GM23338 (cell line): ENCODE measurements around the gene GLRA1. TPM values are rescaled to one million over a fixed set of nuclear protein-coding genes. Genes with fewer than 3 reads are reported as not detected.

Source experiments
- ATAC-seq: fragments of 200-7000 bp; cut with Tn5 transposase; 3 replicates; pipeline ENCODE4 v1.9.1; 2020
- DNase-seq: peaks from one replicate; pipeline ENCODE4 v3.0.0-alpha.2; 2015; ENCODE audit warnings: low spot score
- H2AFZ ChIP-seq: fragments of 200-600 bp; sonication (generic); 2 replicates; pipeline ENCODE4 v1.8.0; 2016; ENCODE audit warnings: antibody characterized with exemption, mild to moderate bottlenecking, moderate library complexity
- H3F3A ChIP-seq: fragments of 200-600 bp; sonication (generic); replicated peaks from 2 replicates; pipeline ENCODE4 v1.8.0; 2017; ENCODE audit warnings: antibody characterized with exemption, mixed run types, low read depth
- H3K27ac ChIP-seq: fragments of 200-600 bp; sonication (generic); 2 replicates; pipeline ENCODE4 v1.6.1; 2016; ENCODE audit warnings: low read depth
- H3K27me3 ChIP-seq: fragments of 200-600 bp; sonication (generic); 2 replicates; pipeline ENCODE4 v1.8.0; 2016; ENCODE audit warnings: mild to moderate bottlenecking, mixed run types, moderate library complexity; ENCODE audit not compliant: insufficient read depth
- H3K36me3 ChIP-seq: fragments of 200-600 bp; sonication (generic); 2 replicates; pipeline ENCODE4 v1.8.0; 2016; ENCODE audit warnings: mild to moderate bottlenecking; ENCODE audit not compliant: insufficient read depth
- H3K4me1 ChIP-seq: fragments of 200-600 bp; sonication (generic); 2 replicates; pipeline ENCODE4 v1.8.0; 2016; ENCODE audit warnings: mild to moderate bottlenecking, moderate library complexity; ENCODE audit not compliant: insufficient read depth
- H3K4me2 ChIP-seq: fragments of 200-600 bp; sonication (generic); 2 replicates; pipeline ENCODE4 v1.7.1; 2017; ENCODE audit warnings: mixed run types
- H3K4me3 ChIP-seq: fragments of 200-600 bp; sonication (generic); 2 replicates; pipeline ENCODE4 v1.6.1; 2016; ENCODE audit warnings: mixed run types
- H3K79me2 ChIP-seq: fragments of 200-600 bp; sonication (generic); replicated peaks from 2 replicates; pipeline ENCODE4 v1.8.0; 2017; ENCODE audit warnings: mild to moderate bottlenecking; ENCODE audit not compliant: insufficient read depth
- H3K9me2 ChIP-seq: fragments of 200-600 bp; sonication (generic); 2 replicates; pipeline ENCODE4 v1.8.0; 2017; ENCODE audit not compliant: insufficient read depth
- H4K20me1 ChIP-seq: fragments of 200-600 bp; sonication (generic); replicated peaks from 2 replicates; pipeline ENCODE4 v1.8.0; 2017; ENCODE audit warnings: mild to moderate bottlenecking; ENCODE audit not compliant: insufficient read depth
- H3K27ac Mint-ChIP-seq: 2 replicates; pipeline ENCODE4 v1.8.0; 2020; ENCODE audit warnings: inconsistent platforms, mild to moderate bottlenecking, moderate library complexity, mixed read lengths
- H3K27me3 Mint-ChIP-seq: 3 replicates; pipeline ENCODE4 v1.8.0; 2022; ENCODE audit warnings: low read depth, mild to moderate bottlenecking, moderate library complexity, mixed read lengths, inconsistent platforms; ENCODE audit not compliant: insufficient read depth, poor library complexity
- H3K36me3 Mint-ChIP-seq: 3 replicates; pipeline ENCODE4 v1.8.0; 2021; ENCODE audit warnings: low read depth, mild to moderate bottlenecking, inconsistent platforms, moderate library complexity, mixed read lengths
- H3K4me1 Mint-ChIP-seq: 3 replicates; pipeline ENCODE4 v1.8.0; 2020; ENCODE audit warnings: mild to moderate bottlenecking, inconsistent platforms, mixed read lengths
- H3K4me3 Mint-ChIP-seq: 3 replicates; pipeline ENCODE4 v1.8.0; 2021; ENCODE audit warnings: moderate library complexity, mild to moderate bottlenecking, inconsistent platforms, mixed read lengths
- H3K9me3 Mint-ChIP-seq: 3 replicates; pipeline ENCODE4 v1.8.0; 2020; ENCODE audit warnings: moderate library complexity, mild to moderate bottlenecking, inconsistent platforms, mixed read lengths
- CREB1 ChIP-seq: fragments of 250-450 bp; sonication (Bioruptor Pico); IDR thresholded peaks from 2 replicates; pipeline ENCODE4 v1.5.0; 2020; ENCODE audit warnings: low read depth, mild to moderate bottlenecking, moderate library complexity
- EZH2 ChIP-seq: fragments of 200-600 bp; sonication (generic); IDR thresholded peaks from one replicate; pipeline ENCODE4 v1.8.0; 2017; ENCODE audit warnings: antibody characterized with exemption, mild to moderate bottlenecking, low read depth; ENCODE audit not compliant: unreplicated experiment
- EZH2phosphoT487 ChIP-seq: fragments of 200-600 bp; sonication (generic); IDR thresholded peaks from one replicate; pipeline ENCODE4 v1.8.1; 2018; ENCODE audit warnings: antibody characterized with exemption; ENCODE audit not compliant: unreplicated experiment
- JUNB ChIP-seq: IDR thresholded peaks from one replicate; pipeline ENCODE4 v1.6.1; 2016; ENCODE audit warnings: antibody characterized with exemption; ENCODE audit not compliant: unreplicated experiment
- NANOG ChIP-seq: IDR thresholded peaks from 2 replicates; pipeline ENCODE4 v1.6.1; 2016; ENCODE audit warnings: antibody characterized with exemption, borderline replicate concordance
- POLR2AphosphoS5 ChIP-seq: IDR thresholded peaks from 2 replicates; pipeline ENCODE4 v1.6.1; 2016; ENCODE audit warnings: antibody characterized with exemption, low read depth
- STAT1 ChIP-seq: IDR thresholded peaks from one replicate; pipeline ENCODE4 v1.6.1; 2016; ENCODE audit warnings: antibody characterized with exemption; ENCODE audit not compliant: unreplicated experiment
- ZNF114 ChIP-seq: fragments of 250-450 bp; sonication (Bioruptor Pico); IDR thresholded peaks from 2 replicates; pipeline ENCODE4 v1.5.0; 2020; ENCODE audit warnings: mild to moderate bottlenecking, moderate library complexity
- ZNF331 ChIP-seq: fragments of 250-450 bp; sonication (Bioruptor Pico); IDR thresholded peaks from 2 replicates; pipeline ENCODE4 v1.5.0; 2020; ENCODE audit warnings: low read depth, mild to moderate bottlenecking, moderate library complexity
- ZNF462 ChIP-seq: fragments of 250-450 bp; sonication (Bioruptor Pico); IDR thresholded peaks from 2 replicates; pipeline ENCODE4 v1.5.0; 2020; ENCODE audit warnings: mild to moderate bottlenecking, moderate library complexity
- polyA plus RNA-seq: library from polyadenylated mRNA; unstranded; fragments of >200 nt; fragmentation: Nextera tagmentation; extraction: Ambion mirVana; gene quantifications from 2 replicates; pipeline ENCODE4 v1.2.1, GENCODE V29; 2016
- total RNA-seq: library from RNA; depleted of rRNA; stranded (reverse); fragments of >200 nt; shearing (Covaris generic); gene quantifications from 2 replicates; pipeline ENCODE4 v1.2.3, GENCODE V29; 2014
- TF ChIP-seq, protein P1 (sequence below): IDR thresholded peaks from one replicate; pipeline ENCODE4 v1.6.1; 2018; ENCODE audit warnings: antibody characterized with exemption; ENCODE audit not compliant: unreplicated experiment
- TF ChIP-seq, protein P2 (sequence below), 2 experiments: fragments of 200-600 bp in 1 of 2; sonication (generic) in 1 of 2; conservative IDR thresholded peaks; 2 replicates each; pipeline versions ENCODE4 v1.5.1 to v1.6.1; 2016 to 2017; ENCODE audit warnings: antibody characterized with exemption in 2 of 2, low read depth in 2 of 2, mild to moderate bottlenecking in 2 of 2, moderate library complexity in 1 of 2
- TF ChIP-seq, protein P3 (sequence below): IDR thresholded peaks from 2 replicates; pipeline ENCODE4 v1.6.1; 2016; ENCODE audit warnings: antibody characterized with exemption

The GLRA1 gene
- total and polyA plus RNA-seq, 2 experiments from 2014 or later: not detected

DNA sequence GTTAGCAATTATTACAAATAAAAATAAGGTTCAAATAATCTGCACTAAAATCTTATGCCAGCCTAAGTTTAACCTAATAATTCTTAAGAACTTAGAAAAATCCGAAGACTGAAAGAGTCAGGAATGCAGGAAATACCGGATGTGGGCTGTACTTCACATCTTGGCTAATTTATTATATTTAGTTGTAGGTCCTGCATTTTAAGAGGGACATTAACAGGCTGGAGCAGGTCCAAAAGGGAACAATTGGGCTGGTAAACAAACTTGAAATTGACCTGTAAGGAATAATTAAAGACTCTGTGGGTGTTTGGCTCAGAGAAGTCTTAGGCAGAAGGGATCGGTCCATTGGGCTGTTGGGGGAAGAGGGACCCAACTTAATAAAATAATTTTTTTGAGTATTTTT is 18.4 kb downstream of the GLRA1 start:
- TF ChIP-seq, protein P1, sequence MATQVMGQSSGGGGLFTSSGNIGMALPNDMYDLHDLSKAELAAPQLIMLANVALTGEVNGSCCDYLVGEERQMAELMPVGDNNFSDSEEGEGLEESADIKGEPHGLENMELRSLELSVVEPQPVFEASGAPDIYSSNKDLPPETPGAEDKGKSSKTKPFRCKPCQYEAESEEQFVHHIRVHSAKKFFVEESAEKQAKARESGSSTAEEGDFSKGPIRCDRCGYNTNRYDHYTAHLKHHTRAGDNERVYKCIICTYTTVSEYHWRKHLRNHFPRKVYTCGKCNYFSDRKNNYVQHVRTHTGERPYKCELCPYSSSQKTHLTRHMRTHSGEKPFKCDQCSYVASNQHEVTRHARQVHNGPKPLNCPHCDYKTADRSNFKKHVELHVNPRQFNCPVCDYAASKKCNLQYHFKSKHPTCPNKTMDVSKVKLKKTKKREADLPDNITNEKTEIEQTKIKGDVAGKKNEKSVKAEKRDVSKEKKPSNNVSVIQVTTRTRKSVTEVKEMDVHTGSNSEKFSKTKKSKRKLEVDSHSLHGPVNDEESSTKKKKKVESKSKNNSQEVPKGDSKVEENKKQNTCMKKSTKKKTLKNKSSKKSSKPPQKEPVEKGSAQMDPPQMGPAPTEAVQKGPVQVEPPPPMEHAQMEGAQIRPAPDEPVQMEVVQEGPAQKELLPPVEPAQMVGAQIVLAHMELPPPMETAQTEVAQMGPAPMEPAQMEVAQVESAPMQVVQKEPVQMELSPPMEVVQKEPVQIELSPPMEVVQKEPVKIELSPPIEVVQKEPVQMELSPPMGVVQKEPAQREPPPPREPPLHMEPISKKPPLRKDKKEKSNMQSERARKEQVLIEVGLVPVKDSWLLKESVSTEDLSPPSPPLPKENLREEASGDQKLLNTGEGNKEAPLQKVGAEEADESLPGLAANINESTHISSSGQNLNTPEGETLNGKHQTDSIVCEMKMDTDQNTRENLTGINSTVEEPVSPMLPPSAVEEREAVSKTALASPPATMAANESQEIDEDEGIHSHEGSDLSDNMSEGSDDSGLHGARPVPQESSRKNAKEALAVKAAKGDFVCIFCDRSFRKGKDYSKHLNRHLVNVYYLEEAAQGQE: no peak
- TF ChIP-seq STAT1 (no peak), CREB1 (CRISPR knock-in tag) (no peak), EZH2 (no peak), ZNF114 (CRISPR knock-in tag) (no peak), JUNB (no peak), EZH2phosphoT487 (no peak), NANOG (no peak), ZNF462 (CRISPR knock-in tag) (no peak), POLR2AphosphoS5 (no peak), ZNF331 (CRISPR knock-in tag) (no peak)
- TF ChIP-seq, protein P2, sequence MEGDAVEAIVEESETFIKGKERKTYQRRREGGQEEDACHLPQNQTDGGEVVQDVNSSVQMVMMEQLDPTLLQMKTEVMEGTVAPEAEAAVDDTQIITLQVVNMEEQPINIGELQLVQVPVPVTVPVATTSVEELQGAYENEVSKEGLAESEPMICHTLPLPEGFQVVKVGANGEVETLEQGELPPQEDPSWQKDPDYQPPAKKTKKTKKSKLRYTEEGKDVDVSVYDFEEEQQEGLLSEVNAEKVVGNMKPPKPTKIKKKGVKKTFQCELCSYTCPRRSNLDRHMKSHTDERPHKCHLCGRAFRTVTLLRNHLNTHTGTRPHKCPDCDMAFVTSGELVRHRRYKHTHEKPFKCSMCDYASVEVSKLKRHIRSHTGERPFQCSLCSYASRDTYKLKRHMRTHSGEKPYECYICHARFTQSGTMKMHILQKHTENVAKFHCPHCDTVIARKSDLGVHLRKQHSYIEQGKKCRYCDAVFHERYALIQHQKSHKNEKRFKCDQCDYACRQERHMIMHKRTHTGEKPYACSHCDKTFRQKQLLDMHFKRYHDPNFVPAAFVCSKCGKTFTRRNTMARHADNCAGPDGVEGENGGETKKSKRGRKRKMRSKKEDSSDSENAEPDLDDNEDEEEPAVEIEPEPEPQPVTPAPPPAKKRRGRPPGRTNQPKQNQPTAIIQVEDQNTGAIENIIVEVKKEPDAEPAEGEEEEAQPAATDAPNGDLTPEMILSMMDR (conservative IDR thresholded peaks at IDR 0.05; ENCODE audit: low read depth in 2 of 2): no peak
- TF ChIP-seq, protein P3, sequence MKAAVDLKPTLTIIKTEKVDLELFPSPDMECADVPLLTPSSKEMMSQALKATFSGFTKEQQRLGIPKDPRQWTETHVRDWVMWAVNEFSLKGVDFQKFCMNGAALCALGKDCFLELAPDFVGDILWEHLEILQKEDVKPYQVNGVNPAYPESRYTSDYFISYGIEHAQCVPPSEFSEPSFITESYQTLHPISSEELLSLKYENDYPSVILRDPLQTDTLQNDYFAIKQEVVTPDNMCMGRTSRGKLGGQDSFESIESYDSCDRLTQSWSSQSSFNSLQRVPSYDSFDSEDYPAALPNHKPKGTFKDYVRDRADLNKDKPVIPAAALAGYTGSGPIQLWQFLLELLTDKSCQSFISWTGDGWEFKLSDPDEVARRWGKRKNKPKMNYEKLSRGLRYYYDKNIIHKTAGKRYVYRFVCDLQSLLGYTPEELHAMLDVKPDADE: no peak
- H3K9me2 ChIP-seq: no peaks in the 10 kb centered on the region
- Mint-ChIP-seq H3K4me1 (peaks cover 11% of the 10 kb centered on the region; the same call in 2 of the 3 replicates), H3K27me3 (peaks cover 73% of the 10 kb centered on the region), H3K4me3 (no peak overlapping the region), H3K9me3 (no peaks in the 10 kb centered on the region), H3K36me3 (no peaks in the 10 kb centered on the region), H3K27ac (no peak overlapping the region)
- H3K36me3 ChIP-seq: no peaks in the 10 kb centered on the region
- DNase-seq: no peak
- H3K4me3 ChIP-seq: no peak overlapping the region
- H3K4me1 ChIP-seq: peaks cover 20% of the 10 kb centered on the region
- H2AFZ ChIP-seq: no peak overlapping the region
- no peak for ATAC-seq
- no peak overlapping the region for H3K27ac ChIP-seq
- H3K4me2 ChIP-seq: no peak overlapping the region
- peaks cover 100% of the 10 kb centered on the region for H3K27me3 ChIP-seq
- H3F3A ChIP-seq: no peaks in the 10 kb centered on the region
- H3K79me2 ChIP-seq: no peaks in the 10 kb centered on the region
- peaks cover 3% of the 10 kb centered on the region; the same call in 1 of the 2 replicates for H4K20me1 ChIP-seq
